H9 (cell line): Measurements from ENCODE around the gene RPS19. TPM values are rescaled to one million over a fixed set of nuclear protein-coding genes. Genes with fewer than 3 reads are reported as not detected.

Experiments
- DNase-seq: peaks from one replicate; pipeline ENCODE4 v3.0.0-alpha.2; 2017
- H2AFZ ChIP-seq: one replicate; pipeline ENCODE4 v1.6.1; 2013; ENCODE audit warnings: mild to moderate bottlenecking, low read length, control low read depth, moderate library complexity
- H2AK5ac ChIP-seq: 2 replicates; pipeline ENCODE4 v1.6.1; 2013; ENCODE audit warnings: low read length, control low read depth, mixed read lengths; ENCODE audit not compliant: insufficient read length
- H2BK120ac ChIP-seq: one replicate; pipeline ENCODE4 v1.6.1; 2013; ENCODE audit warnings: low read depth, mild to moderate bottlenecking, low read length, control low read depth, inconsistent platforms; ENCODE audit not compliant: poor library complexity, severe bottlenecking
- H2BK12ac ChIP-seq: 2 replicates; pipeline ENCODE4 v1.6.1; 2013; ENCODE audit warnings: low read length, control low read depth, mixed read lengths, low read depth; ENCODE audit not compliant: insufficient read length
- H2BK15ac ChIP-seq: 2 replicates; pipeline ENCODE4 v1.6.1; 2013; ENCODE audit warnings: low read depth, low read length, control low read depth
- H2BK20ac ChIP-seq: one replicate; pipeline ENCODE4 v1.6.1; 2013; ENCODE audit warnings: low read depth, mild to moderate bottlenecking, low read length, control low read depth, inconsistent platforms; ENCODE audit not compliant: poor library complexity, severe bottlenecking
- H2BK5ac ChIP-seq: 2 replicates; pipeline ENCODE4 v1.6.1; 2013; ENCODE audit warnings: low read length, control low read depth, mixed read lengths; ENCODE audit not compliant: insufficient read length
- H3K14ac ChIP-seq: 2 replicates; pipeline ENCODE4 v1.6.1; 2013; ENCODE audit warnings: low read length, control low read depth; ENCODE audit not compliant: insufficient read depth
- H3K18ac ChIP-seq: 2 replicates; pipeline ENCODE4 v1.6.1; 2013; ENCODE audit warnings: low read depth, mild to moderate bottlenecking, mixed read lengths, low read length, control low read depth; ENCODE audit not compliant: insufficient read length
- H3K23ac ChIP-seq: 2 replicates; pipeline ENCODE4 v1.6.1; 2013; ENCODE audit warnings: low read length, control low read depth, mixed read lengths, low read depth; ENCODE audit not compliant: insufficient read length
- H3K23me2 ChIP-seq: 2 replicates; pipeline ENCODE4 v1.6.1; 2013; ENCODE audit warnings: low read depth, mild to moderate bottlenecking, mixed read lengths, low read length, control low read depth; ENCODE audit not compliant: insufficient read length, poor library complexity, severe bottlenecking
- H3K27ac ChIP-seq: 2 replicates; pipeline ENCODE4 v1.5.1; 2013; ENCODE audit warnings: low read length, control low read depth, mixed read lengths, low read depth; ENCODE audit not compliant: insufficient read length
- H3K27me3 ChIP-seq: 2 replicates; pipeline ENCODE4 v1.6.1; 2013; ENCODE audit warnings: low read length, control low read depth, inconsistent platforms; ENCODE audit not compliant: insufficient read depth
- H3K4ac ChIP-seq: 2 replicates; pipeline ENCODE4 v1.6.1; 2013; ENCODE audit warnings: low read depth, mild to moderate bottlenecking, control low read depth, inconsistent platforms, low read length, moderate library complexity
- H3K4me1 ChIP-seq: 2 replicates; pipeline ENCODE4 v1.6.1; 2013; ENCODE audit warnings: low read length, control low read depth, inconsistent platforms; ENCODE audit not compliant: insufficient read depth
- H3K4me2 ChIP-seq: 2 replicates; pipeline ENCODE4 v1.6.1; 2013; ENCODE audit warnings: low read length, control low read depth, mixed read lengths; ENCODE audit not compliant: insufficient read length, insufficient read depth
- H3K56ac ChIP-seq: 2 replicates; pipeline ENCODE4 v1.6.1; 2013; ENCODE audit warnings: low read depth, mild to moderate bottlenecking, mixed read lengths, low read length, control low read depth; ENCODE audit not compliant: insufficient read length
- H3K79me1 ChIP-seq: 2 replicates; pipeline ENCODE4 v1.6.1; 2013; ENCODE audit warnings: low read depth, mild to moderate bottlenecking, moderate library complexity, low read length, control low read depth, inconsistent platforms; ENCODE audit not compliant: insufficient read depth, poor library complexity, severe bottlenecking
- H3K79me2 ChIP-seq: 2 replicates; pipeline ENCODE4 v1.6.1; 2013; ENCODE audit warnings: low read length, control low read depth, inconsistent platforms; ENCODE audit not compliant: insufficient read depth
- H3K9ac ChIP-seq: 2 replicates; pipeline ENCODE4 v1.6.1; 2013; ENCODE audit warnings: low read length, control low read depth, mixed read lengths; ENCODE audit not compliant: insufficient read length; ENCODE audit errors: extremely low read depth
- H3K9me3 ChIP-seq: one replicate; pipeline ENCODE4 v1.6.1; 2013; ENCODE audit warnings: low read depth, low read length, inconsistent platforms; ENCODE audit not compliant: control insufficient read depth
- H3T11ph ChIP-seq: one replicate; pipeline ENCODE4 v1.6.1; 2013; ENCODE audit warnings: mild to moderate bottlenecking, low read length, control low read depth, inconsistent platforms
- H4K20me1 ChIP-seq: one replicate; pipeline ENCODE4 v1.6.1; 2013; ENCODE audit not compliant: control insufficient read depth, insufficient read length, insufficient read depth
- H4K5ac ChIP-seq: 2 replicates; pipeline ENCODE4 v1.6.1; 2013; ENCODE audit warnings: low read depth, mild to moderate bottlenecking, mixed read lengths, low read length, control low read depth; ENCODE audit not compliant: insufficient read length
- H4K8ac ChIP-seq: replicated peaks from 2 replicates; pipeline ENCODE4 v1.6.1; 2013; ENCODE audit warnings: low read length, control low read depth, mixed read lengths, low read depth; ENCODE audit not compliant: insufficient read length
- H4K91ac ChIP-seq: 2 replicates; pipeline ENCODE4 v1.6.1; 2013; ENCODE audit warnings: low read depth, mild to moderate bottlenecking, moderate library complexity, mixed read lengths, low read length, control low read depth; ENCODE audit not compliant: insufficient read length
- H3K27ac Mint-ChIP-seq, 3 experiments: 2 replicates in 2 of 3; 3 replicates in 1 of 3; pipeline ENCODE4 v1.8.0; 2020 to 2021; ENCODE audit warnings: mixed read lengths in 3 of 3, mild to moderate bottlenecking in 1 of 3, moderate library complexity in 1 of 3
- H3K27me3 Mint-ChIP-seq: 2 replicates; pipeline ENCODE4 v1.8.0; 2021; ENCODE audit warnings: low read depth, mild to moderate bottlenecking, moderate library complexity, mixed read lengths
- H3K36me3 Mint-ChIP-seq, 3 experiments: 2 replicates in 2 of 3; 3 replicates in 1 of 3; pipeline ENCODE4 v1.8.0; 2020 to 2021; ENCODE audit warnings: low read depth in 3 of 3, mixed read lengths in 3 of 3; ENCODE audit not compliant: insufficient read depth in 1 of 3
- H3K4me1 Mint-ChIP-seq, 2 experiments: 2 replicates each; pipeline ENCODE4 v1.8.0; 2020; ENCODE audit warnings: mixed read lengths in 2 of 2
- H3K4me3 Mint-ChIP-seq, 2 experiments: 2 replicates in 1 of 2; 3 replicates in 1 of 2; pipeline ENCODE4 v1.8.0; 2020 to 2021; ENCODE audit warnings: mild to moderate bottlenecking in 2 of 2, mixed read lengths in 2 of 2, moderate library complexity in 1 of 2
- H3K9me3 Mint-ChIP-seq, 2 experiments: 2 replicates in 1 of 2; 3 replicates in 1 of 2; pipeline ENCODE4 v1.8.0; 2020; ENCODE audit warnings: mild to moderate bottlenecking in 2 of 2, mixed read lengths in 2 of 2, moderate library complexity in 1 of 2
- CTCF ChIP-seq: fragments of 200-600 bp; sonication (generic); conservative IDR thresholded peaks from 3 replicates; pipeline ENCODE4 v1.8.0; 2021; ENCODE audit warnings: antibody characterized with exemption, mild to moderate bottlenecking
- WGBS: extraction: QIAGEN DNeasy Blood & Tissue Kit; methylation state at CpG from one replicate; pipeline ENCODE4 v1.1.7; 2013; ENCODE audit warnings: missing lambda C conversion rate, low lambda C conversion rate, mixed read lengths; ENCODE audit not compliant: insufficient read length; ENCODE audit errors: extremely low coverage; 5-methylcytosine and 5-hydroxymethylcytosine counted together
- total RNA-seq: library from RNA; stranded (reverse); gene quantifications from 2 replicates; pipeline ENCODE4 v1.2.1, GENCODE V29; 2021

The RPS19 gene
- total RNA-seq, 1 experiment from 2014 or later = 3,024 TPM

DNA sequence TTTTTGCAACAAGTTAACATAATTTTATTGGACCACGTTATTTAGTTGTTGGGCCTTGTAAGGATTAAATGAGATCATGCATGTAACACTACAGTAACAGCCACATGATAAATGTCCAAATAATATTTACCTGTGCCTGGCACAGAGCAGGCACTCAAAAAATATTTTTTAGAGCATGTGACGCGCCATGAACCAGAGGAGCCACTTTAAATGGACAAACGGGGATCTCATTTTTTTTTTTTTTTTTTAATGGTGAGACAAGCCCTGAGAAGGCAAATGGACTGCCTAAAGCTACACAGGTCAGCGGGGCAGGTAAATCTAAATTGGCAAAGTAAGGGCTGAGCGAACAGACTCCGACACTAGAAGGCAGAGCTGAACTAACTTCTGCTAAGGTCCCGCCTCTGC, 840 bp upstream of the RPS19 start:
- H2AFZ ChIP-seq = no peak overlapping the region
- no peak overlapping the region for H2BK5ac ChIP-seq
- no peaks in the 10 kb centered on the region for H3K27me3 ChIP-seq
- H3K4me1 Mint-ChIP-seq = peaks cover 28 to 33% of the 10 kb centered on the region in 2 experiments
- peak overlapping the region; percentile 84 to 95 for H3K4me3 Mint-ChIP-seq
- H3K27ac ChIP-seq = no peak overlapping the region
- no peak overlapping the region for H2BK120ac ChIP-seq
- no peak overlapping the region for H2AK5ac ChIP-seq
- no peak overlapping the region for H4K8ac ChIP-seq
- no peak overlapping the region for H3T11ph ChIP-seq
- H3K14ac ChIP-seq = no peak overlapping the region
- no peak for TF ChIP-seq CTCF
- H4K91ac ChIP-seq = no peak overlapping the region
- H3K4me1 ChIP-seq = no peaks in the 10 kb centered on the region; the same call in 1 of the 2 replicates
- H2BK20ac ChIP-seq = no peak overlapping the region
- peaks cover 9% of the 10 kb centered on the region for H3K23me2 ChIP-seq
- H3K56ac ChIP-seq = no peak overlapping the region
- H3K27ac Mint-ChIP-seq = peak overlapping the region; percentile 77 to 100 (median 86); a peak in 3 of 7 replicates
- no peak overlapping the region for H4K5ac ChIP-seq
- H3K9me3 Mint-ChIP-seq = no peaks in the 10 kb centered on the region; a peak in 2 of 5 replicates
- H3K79me2 ChIP-seq = peaks cover 25% of the 10 kb centered on the region
- no peaks in the 10 kb centered on the region for H3K9me3 ChIP-seq
- no peak overlapping the region for H3K4ac ChIP-seq
- H3K27me3 Mint-ChIP-seq = peaks cover 24% of the 10 kb centered on the region
- no peak for DNase-seq
- peaks cover 35 to 38% (median 38%) of the 10 kb centered on the region in 3 experiments for H3K36me3 Mint-ChIP-seq
- H3K9ac ChIP-seq = no peak overlapping the region
- no peak overlapping the region for H2BK12ac ChIP-seq
- no peak overlapping the region for H3K23ac ChIP-seq
- peaks cover 12% of the 10 kb centered on the region for H3K79me1 ChIP-seq
- H3K4me2 ChIP-seq = peak overlapping the region; percentile 17
- no peak overlapping the region for H2BK15ac ChIP-seq
- H4K20me1 ChIP-seq = no peaks in the 10 kb centered on the region
- H3K18ac ChIP-seq = no peak overlapping the region
- no CpG with 5 or more reads among the region's 8 CpGs for WGBS
